ENCODE measurements around the gene FXYD6.

DNA sequence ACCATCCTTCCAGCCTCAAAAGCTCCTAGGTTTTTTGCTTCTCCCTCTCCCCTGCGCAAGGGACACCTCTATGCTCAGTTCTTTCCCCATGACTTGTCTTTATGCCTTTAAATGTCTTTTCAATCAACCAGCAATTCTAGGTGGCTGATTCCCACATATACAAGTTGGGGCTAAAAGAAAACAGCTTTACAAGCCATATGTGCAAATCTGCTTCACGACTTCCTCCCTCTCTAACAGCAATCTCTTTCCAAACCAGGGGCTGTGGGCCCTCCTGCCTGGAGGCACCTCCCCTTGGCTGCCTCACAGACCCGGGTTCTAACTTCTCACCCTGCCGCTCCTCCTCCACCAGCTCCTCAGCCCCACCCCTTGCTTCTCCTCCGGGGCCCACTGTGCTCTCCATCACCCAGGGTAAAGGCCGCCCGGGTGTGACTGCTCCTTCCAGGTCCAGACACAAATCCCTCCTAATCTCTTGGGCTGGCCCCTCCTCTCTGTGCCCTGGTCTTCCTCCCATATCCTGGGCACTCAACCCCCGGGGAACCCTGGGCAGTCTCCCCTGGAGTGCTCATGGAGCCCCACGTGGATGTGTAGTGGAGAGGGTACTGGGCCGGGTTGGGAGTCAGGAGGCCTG is 38.6 kb upstream of the FXYD6 start:
- TF ChIP-seq CTCF (IDR thresholded peaks at IDR 0.05) (no peak), POLR2AphosphoS5 (IDR thresholded peaks at IDR 0.05) (no peak), POLR2A (IDR thresholded peaks at IDR 0.05) (no peak), EP300 (IDR thresholded peaks at IDR 0.05) (no peak)

All from stomach (tissue), 4 donors.